GM21423 (cell line): ENCODE data around the gene COL6A3.
"Not testable (repeated sequence)": the region's sequence is repeated elsewhere in the genome, so short reads cannot be mapped to it uniquely, and the experiment has no call there.

Experiments used
- ATAC-seq: cut with Tn5 transposase; IDR thresholded peaks from one replicate; pipeline ENCODE4 v1.9.1; 2021; ENCODE audit warnings: mild to moderate bottlenecking, moderate library complexity; ENCODE audit not compliant: unreplicated experiment

COL6A3 gene

GRCh38 chr2:237383991-237384671, 29.8 kb downstream of the COL6A3 start:
- no peak for ATAC-seq

DNA sequence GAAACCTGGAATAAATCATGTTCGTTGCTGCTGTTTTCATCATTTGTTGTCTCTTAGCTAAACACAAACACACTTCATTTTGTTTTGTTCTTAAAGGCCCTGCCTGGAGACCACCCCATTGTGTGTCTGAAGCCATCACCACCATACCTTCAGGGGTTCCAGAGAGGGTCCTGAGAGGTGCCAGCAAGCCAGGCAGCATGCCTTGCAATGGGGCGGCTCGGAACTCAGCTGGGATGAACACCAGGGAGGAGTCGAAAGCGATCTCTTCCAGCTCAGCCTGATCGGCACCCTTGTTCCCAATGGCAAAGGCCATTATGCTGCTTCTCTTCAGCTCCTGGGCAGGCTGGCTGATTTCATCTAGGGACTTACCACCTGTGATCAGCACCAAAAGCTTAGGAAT, 33.2 kb downstream of the COL6A3 start:
- ATAC-seq, result no peak

GRCh38 chr2:237379636-237380035, 34.3 kb downstream of the COL6A3 start:
- no peak for ATAC-seq

- ATAC-seq, result no peak
These were observed 35.3 kb downstream of the COL6A3 start for GRCh38 chr2:237378650-237379049.

- ATAC-seq, result no peak
These were observed 39.5 kb downstream of the COL6A3 start for GRCh38 chr2:237374284-237375060.

GRCh38 chr2:237371856-237372255, 42.1 kb downstream of the COL6A3 start:
- ATAC-seq, result no peak

GRCh38 chr2:237365671-237366070, 48.3 kb downstream of the COL6A3 start:
- no peak for ATAC-seq

DNA sequence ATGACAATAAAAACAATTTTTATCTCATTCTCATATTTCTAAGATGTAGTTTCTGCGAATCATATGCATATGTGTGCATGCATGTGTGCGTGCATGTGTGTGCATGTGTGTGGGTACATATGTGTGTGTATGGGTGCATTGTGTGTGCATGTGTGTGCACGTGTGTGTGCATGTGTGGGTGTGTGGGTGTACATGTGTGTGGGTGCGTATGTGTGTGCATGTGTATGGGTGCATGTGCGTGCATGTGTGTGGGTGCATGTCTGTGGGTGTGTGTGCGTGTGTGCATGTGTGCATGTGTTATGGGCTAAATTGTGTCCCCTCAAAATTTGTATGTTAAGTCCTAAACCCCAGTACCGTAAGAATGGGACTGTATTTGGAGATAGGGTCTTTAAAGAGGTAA, 49.3 kb downstream of the COL6A3 start:
- no peak for ATAC-seq

GRCh38 chr2:237361194-237362004, 52.6 kb downstream of the COL6A3 start:
- ATAC-seq, result no peak

DNA sequence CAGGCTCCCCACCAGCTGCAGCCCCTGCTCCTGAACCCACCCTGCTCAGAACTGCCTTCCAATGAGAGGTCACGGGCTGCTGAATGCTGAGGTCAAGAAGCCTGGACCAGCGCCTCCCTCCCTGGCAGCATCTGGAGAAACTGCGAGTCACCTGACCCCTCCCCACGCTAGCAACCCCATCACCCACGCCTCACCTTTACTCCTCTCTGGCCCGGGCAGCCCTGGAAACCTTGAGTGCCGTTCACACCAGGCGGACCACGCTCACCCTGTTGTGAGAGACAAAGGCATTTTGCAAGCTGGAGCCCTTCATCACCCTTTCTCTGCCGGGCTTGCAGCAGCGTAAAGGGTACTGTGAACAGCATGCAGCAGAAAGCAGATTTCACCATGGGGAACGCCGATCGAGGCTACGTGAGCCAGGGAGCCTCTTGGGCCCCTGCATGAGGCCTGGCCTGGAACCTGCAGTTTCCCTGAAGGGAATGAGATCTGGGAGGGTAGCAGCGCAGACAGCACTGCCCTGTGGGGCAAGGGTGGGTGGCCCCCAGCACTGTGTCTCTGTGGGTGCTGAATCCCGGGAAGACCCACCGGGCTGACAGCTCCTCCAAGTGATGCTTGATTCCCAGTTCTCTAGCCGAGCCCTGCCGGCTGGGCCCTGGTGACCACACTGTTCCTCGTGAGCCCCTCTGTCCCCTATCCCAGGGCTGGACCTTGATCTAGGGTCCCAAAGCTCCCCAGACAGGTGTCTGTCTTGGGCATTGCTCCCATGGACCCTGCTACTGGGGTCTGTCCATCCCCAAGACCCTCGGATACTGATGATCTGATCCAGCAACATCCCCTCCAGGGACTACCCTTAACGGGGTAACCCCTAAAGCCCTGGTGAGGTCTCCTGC, 53.8 kb downstream of the COL6A3 start:
- no peak for ATAC-seq

DNA sequence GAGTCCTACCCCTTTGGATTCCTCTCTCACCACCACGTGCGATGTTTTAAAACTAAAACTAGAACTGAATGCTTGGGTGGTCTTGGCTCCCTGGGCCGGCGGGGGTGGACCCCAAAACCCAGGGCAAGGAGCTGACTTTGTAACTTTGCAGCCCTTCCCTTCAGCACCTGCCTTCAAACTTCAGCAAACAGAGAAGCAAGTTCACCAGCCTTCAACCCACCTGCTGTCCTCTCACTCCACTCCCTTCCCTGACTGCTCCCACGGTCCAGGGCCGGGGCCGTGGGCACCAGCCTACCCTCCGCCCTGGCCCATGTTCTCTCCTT, 54.5 kb downstream of the COL6A3 start:
- no peak for ATAC-seq

- no peak for ATAC-seq
These were observed 55.0 kb downstream of the COL6A3 start for GRCh38 chr2:237358721-237359517.

DNA sequence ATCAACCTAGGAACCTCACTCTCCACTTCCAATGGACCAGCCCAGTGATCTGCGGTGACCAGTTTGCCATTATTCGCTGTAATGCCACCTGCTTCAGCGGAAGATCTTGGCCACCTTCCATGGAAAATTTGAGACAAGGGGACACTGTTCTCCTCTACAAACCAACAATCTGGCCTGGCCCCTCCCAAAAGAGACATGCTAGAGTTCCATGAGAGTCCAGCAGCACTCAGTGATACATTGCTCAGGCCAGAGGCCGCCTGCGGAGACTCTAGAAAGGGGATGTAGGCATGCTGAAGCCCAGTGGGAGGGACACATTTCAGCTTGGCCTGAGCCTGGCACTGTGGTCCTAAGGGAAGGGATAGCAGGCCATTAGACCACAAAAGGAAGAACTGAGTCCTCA, 58.3 kb downstream of the COL6A3 start:
- no peak for ATAC-seq

DNA sequence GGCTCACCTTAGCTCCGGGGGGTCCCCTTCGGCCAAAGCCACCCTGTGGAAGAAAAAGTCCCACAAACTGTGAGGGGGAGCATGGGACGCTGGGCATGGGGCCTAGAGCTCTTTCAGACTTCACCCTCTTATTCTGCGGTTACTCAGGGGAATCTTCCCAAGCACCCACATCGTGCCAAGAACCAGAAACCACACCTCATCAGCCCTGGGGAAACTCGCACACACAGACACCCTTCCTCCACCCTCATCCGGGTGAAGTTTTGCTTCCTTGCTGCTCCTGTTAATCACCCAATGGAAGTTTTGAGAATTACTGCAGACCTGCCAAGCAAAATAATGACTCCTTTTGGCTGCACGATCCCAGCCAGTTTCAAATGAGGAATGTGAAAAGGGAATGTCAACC, 59.1 kb downstream of the COL6A3 start:
- no peak for ATAC-seq

DNA sequence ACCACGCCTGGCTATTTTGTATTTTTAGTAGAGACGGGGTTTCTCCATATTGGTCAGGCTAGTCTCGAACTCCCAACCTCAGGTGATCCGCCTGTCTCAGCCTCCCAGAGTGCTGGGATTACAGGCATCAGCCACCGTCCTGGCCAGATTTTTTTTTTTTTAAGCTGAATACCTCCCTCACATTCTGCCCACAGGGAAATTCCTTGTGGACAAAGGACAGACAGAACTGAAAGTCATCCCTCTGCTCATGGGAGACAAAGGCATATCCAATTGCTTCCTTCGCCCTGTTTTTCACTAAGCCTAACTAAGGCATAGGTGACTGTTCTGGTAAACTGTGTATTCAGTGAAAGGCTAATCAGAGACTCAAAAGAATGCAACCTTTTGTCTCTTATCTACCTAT, 59.8 kb downstream of the COL6A3 start:
- not testable (repeated sequence) for ATAC-seq

GRCh38 chr2:237353215-237353614, 60.7 kb downstream of the COL6A3 start:
- ATAC-seq, result no peak

DNA sequence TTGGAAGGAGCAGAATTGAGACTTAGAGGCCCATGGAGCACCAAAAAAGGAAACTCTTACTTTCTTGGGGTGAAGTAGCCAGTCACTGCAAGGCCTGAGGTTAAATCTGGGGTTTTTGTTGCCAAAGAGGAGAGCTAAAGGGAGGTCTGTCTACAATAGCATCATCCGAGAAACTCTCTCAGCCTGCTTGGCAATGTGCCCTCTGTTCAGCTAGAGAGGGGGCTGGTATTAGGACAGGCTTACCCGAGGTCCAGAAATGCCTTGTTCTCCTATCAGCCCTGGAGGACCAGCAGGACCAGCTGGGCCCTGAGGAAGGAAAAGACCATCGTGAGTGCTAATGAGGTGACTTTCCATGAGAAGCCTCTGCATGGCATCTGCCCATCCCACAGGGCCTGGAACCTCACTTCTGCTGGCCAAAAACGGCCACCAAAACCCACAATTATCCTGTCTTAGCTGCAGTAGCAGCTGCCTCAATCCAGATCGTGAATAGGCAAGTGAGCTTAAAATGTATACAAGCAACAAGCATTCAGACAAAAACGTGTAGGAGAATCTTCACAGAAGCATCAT, 61.6 kb downstream of the COL6A3 start:
- ATAC-seq, result no peak

DNA sequence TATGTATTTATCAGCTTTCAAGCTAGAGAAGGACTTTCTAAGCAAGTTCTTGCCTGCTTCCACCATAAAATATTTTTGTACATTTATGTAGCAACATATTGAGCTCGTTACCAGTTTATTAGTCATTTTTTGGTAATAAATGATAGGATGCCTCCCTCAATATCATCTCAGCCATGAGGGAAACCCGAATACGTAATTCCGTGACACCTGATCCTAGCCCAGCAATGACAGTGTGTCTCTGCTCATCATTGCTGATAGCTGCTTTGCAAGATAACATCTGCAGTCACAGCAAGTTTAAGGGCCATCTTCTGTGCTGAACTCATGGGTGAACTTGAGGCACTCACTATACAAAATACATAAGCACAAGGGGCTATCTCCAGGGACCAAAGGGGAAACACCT, 62.2 kb downstream of the COL6A3 start:
- ATAC-seq, result no peak

DNA sequence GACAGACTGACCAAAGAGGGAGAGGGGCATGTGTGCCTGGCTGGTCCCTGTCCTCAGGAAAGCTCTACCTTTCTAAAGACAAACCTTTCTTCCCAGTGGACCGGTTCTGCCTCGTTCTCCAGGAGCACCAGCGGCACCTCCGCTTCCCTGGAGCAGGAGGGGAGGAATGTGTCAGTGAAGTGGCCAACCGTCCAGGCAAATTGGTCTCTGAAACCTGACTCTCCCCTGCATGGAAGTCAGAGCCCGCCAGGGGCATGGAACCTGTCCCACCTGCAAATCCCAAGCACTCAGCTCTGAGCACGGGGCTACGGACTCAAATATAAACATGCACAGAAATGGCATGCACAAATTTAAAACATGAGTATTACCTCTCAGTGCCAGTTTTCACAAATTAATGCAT, 62.9 kb downstream of the COL6A3 start:
- no peak for ATAC-seq

GRCh38 chr2:237350597-237350996, 63.4 kb downstream of the COL6A3 start:
- ATAC-seq, result no peak
